ENCODE results near the gene CPNE9. TPM values are rescaled to one million over a fixed set of nuclear protein-coding genes. Genes with fewer than 3 reads are reported as not detected.

CPNE9 gene
- not detected in 2 replicates for total RNA-seq

- no peak for DNase-seq (ENCODE audit: low read depth, low spot score)
These were observed at the start of gene CPNE9 for GRCh38 chr3:9703736-9704346. Gene CPNE9 (plus strand): TSS chr3:9703833. CDS start chr3:9703997, 164 bp downstream.

- DNase-seq (ENCODE audit: low read depth, low spot score): no peak
These were observed 43.8 kb upstream of the CPNE9 start for GRCh38 chr3:9659849-9660248.

GRCh38 chr3:9660972-9661371 is 42.7 kb upstream of the CPNE9 start:
- no peak for DNase-seq (ENCODE audit: low read depth, low spot score)

GRCh38 chr3:9664119-9664751 is 39.4 kb upstream of the CPNE9 start:
- no peak for DNase-seq (ENCODE audit: low read depth, low spot score)

GRCh38 chr3:9666704-9667445 is 36.8 kb upstream of the CPNE9 start:
- no peak for DNase-seq (ENCODE audit: low read depth, low spot score)

GRCh38 chr3:9669277-9669676 is 34.4 kb upstream of the CPNE9 start:
- no peak for DNase-seq (ENCODE audit: low read depth, low spot score)

- peak; percentile 36 for DNase-seq (ENCODE audit: low read depth, low spot score)
These were observed 33.8 kb upstream of the CPNE9 start for GRCh38 chr3:9669720-9670432.

GRCh38 chr3:9673082-9673481 is 30.6 kb upstream of the CPNE9 start:
- no peak for DNase-seq (ENCODE audit: low read depth, low spot score)

GRCh38 chr3:9673752-9674151 is 29.9 kb upstream of the CPNE9 start:
- DNase-seq (ENCODE audit: low read depth, low spot score): no peak

GRCh38 chr3:9675736-9676290 is 27.8 kb upstream of the CPNE9 start:
- no peak for DNase-seq (ENCODE audit: low read depth, low spot score)

- DNase-seq (ENCODE audit: low read depth, low spot score): no peak
These were observed 26.8 kb upstream of the CPNE9 start for GRCh38 chr3:9676785-9677184.

- no peak for DNase-seq (ENCODE audit: low read depth, low spot score)
These were observed 25.1 kb upstream of the CPNE9 start for GRCh38 chr3:9678493-9678892.

GRCh38 chr3:9679476-9680080 is 24.1 kb upstream of the CPNE9 start:
- DNase-seq (ENCODE audit: low read depth, low spot score): no peak

GRCh38 chr3:9681011-9681722 is 22.5 kb upstream of the CPNE9 start:
- DNase-seq (ENCODE audit: low read depth, low spot score): no peak

- DNase-seq (ENCODE audit: low read depth, low spot score): no peak
These were observed 21.9 kb upstream of the CPNE9 start for GRCh38 chr3:9681723-9682081.

- DNase-seq (ENCODE audit: low read depth, low spot score): no peak
These were observed 21.5 kb upstream of the CPNE9 start for GRCh38 chr3:9682096-9682495.

- DNase-seq (ENCODE audit: low read depth, low spot score): no peak
These were observed 20.2 kb upstream of the CPNE9 start for GRCh38 chr3:9683426-9683825.

GRCh38 chr3:9685216-9686049 is 18.2 kb upstream of the CPNE9 start:
- DNase-seq (ENCODE audit: low read depth, low spot score): no peak

GRCh38 chr3:9686050-9686550 is 17.5 kb upstream of the CPNE9 start:
- DNase-seq (ENCODE audit: low read depth, low spot score): no peak

GRCh38 chr3:9686703-9687102 is 16.9 kb upstream of the CPNE9 start:
- DNase-seq (ENCODE audit: low read depth, low spot score): no peak

All from pulmonary artery endothelial cell (primary cell).